ENCODE measurements around the gene IFT43. TPM values are rescaled to one million over a fixed set of nuclear protein-coding genes. Genes with fewer than 3 reads are reported as not detected.

IFT43 gene
- total and polyA plus RNA-seq, 10 of the 15 experiments (the other 5 are each of a cell fraction or from before 2014, with no cell fraction given), result 8.2 to 24.8 (median 14.0) TPM

- no peak overlapping the region for H3K4me3 ChIP-seq
- RAD21 ChIA-PET (ENCODE audit: unreplicated experiment), result interaction anchor here (1.5 kb wide), 1 partner anchor 262 kb away, joined by 5 read pairs; no protein-coding TSS in a partner anchor
- WGBS (ENCODE audit: insufficient coverage, insufficient replicate concordance, low lambda C conversion rate, missing lambda C conversion rate), result 56% methylated on average over 16 of the region's 16 CpGs
- no TSS peak for BruUV-seq (replicated peaks)
- in situ Hi-C loops (cut with MboI) (no loop called here), intact Hi-C loops (cut with micrococcal nuclease; ENCODE audit: unreplicated experiment) (no loop called here)
- no peaks in the 10 kb centered on the region for H4K20me1 ChIP-seq (ENCODE audit: control insufficient read depth, insufficient read depth)
- no peaks in the 10 kb centered on the region; a peak in 1 of 4 replicates for H3K27me3 ChIP-seq (replicated peaks in 1 of 2; ENCODE audit: control insufficient read depth in 2 of 2, insufficient read depth in 2 of 2, low read length in 1 of 2)
- SMC1A ChIA-PET (ENCODE audit: uncharacterized antibody, unreplicated experiment), result no interaction called here
- H3K4me1 ChIP-seq (ENCODE audit: control insufficient read depth, insufficient read depth, low read length), result no peaks in the 10 kb centered on the region
- no peak overlapping the region for H3K9ac ChIP-seq (ENCODE audit: control insufficient read depth, insufficient read depth, low read length)
- H3K79me2 ChIP-seq (ENCODE audit: control insufficient read depth, insufficient read depth, low read length), result no peaks in the 10 kb centered on the region
- FAIRE-seq, result no peak
- no peaks in the 10 kb centered on the region for H3K9me3 ChIP-seq (replicated peaks; ENCODE audit: control insufficient read depth, insufficient read depth, low read length)
- no peak overlapping the region for H3K27ac ChIP-seq (ENCODE audit: control insufficient read depth, insufficient read depth)
- no peak overlapping the region for H3K4me2 ChIP-seq (ENCODE audit: control insufficient read depth, insufficient read depth)
- DNase-seq (ENCODE audit: low read depth, low spot score), result no peak
- POLR2A ChIA-PET, result no interaction called here
- no peak overlapping the region for H2AFZ ChIP-seq (ENCODE audit: control insufficient read depth, low read depth, low read length)
- H3K36me3 ChIP-seq (ENCODE audit: control insufficient read depth in 2 of 2, insufficient read depth in 2 of 2, low read length in 1 of 2), result no peaks in the 10 kb centered on the region
- TF ChIP-seq TAF1 (IDR thresholded peaks at IDR 0.05; ENCODE audit: borderline replicate concordance, low read depth, low read length) (no peak), CTCF (IDR thresholded peaks at IDR 0.05 in 2 of 3, conservative IDR thresholded peaks at IDR 0.05 in 1 of 3; ENCODE audit: control insufficient read depth in 2 of 3, extremely low read depth in 1 of 3, insufficient read depth in 1 of 3, low read depth in 3 of 3, low read length in 3 of 3) (0 out of 6 replicates have a peak, but pooled peaks of 1 of the 3 experiments have one; percentile 0), HDAC6 (IDR thresholded peaks at IDR 0.05; ENCODE audit: unreplicated experiment) (no peak)
- CTCF ChIA-PET, result interaction anchor here (0.9 to 1.4 kb wide), 2 partner anchors 40 to 297 kb away, joined by 4 to 6 read pairs; no protein-coding TSS in a partner anchor
- ATAC-seq, result no peak; the same call in 2 of the 3 replicates
These were observed 105.2 kb downstream of the IFT43 start for GRCh38 chr14:76090616-76091391.
